GM21717 (cell line): ENCODE data around the gene C16orf96.

Source experiments
- ATAC-seq: cut with Tn5 transposase; IDR thresholded peaks from one replicate; pipeline ENCODE4 v1.9.1; 2021; ENCODE audit warnings: mild to moderate bottlenecking, moderate library complexity; ENCODE audit not compliant: unreplicated experiment

Gene C16orf96

DNA sequence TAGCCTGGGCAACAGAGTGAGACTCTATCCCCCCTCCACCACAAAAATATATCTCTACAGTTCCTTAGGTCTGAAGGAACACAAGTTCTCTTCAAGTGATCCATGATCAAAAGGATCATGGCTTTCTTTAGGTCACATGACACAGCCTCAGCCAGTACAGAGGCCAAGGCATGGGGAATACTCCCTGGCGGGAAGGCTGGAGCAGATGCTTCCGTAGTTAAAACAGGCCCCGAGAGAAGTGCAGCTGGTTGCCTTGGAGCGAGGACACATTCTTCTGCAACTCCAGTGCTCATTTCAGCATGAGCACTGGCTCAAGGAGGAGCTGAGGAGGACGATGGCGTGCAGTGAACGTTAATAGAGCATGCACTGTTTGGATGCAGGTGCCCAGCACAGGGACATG is 31.1 kb upstream of the C16orf96 start:
- no peak for ATAC-seq

DNA sequence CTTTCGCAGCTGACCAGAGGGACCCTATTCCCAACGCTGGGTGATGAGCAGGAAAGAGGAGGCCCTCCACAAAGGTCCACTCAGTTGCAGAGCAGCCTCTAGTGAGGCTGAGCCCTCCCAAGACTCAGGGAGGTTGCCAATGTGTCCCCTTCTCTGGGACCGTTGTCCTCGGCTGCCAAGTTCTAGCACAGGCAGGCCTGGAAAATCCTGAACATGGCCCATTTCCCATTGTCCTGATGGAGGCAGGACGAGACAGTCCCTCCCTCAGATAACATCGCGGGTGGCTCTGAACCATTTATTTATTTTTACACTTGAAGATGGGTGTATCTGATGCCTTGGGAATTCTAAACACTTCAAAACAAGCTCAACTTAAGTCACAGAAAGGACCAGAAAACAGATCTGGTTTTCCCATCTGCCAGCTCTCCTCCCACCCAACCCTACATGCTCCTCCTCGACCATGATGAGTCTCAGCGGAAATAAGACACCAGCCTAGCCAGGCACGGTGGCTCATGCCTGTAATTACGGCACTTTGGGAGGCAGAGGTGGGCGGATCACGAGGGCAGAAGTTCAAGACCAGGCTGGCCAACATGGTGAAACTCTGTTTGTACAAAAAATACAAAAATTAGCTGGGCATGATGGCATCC is 30.4 kb upstream of the C16orf96 start:
- no peak for ATAC-seq

DNA sequence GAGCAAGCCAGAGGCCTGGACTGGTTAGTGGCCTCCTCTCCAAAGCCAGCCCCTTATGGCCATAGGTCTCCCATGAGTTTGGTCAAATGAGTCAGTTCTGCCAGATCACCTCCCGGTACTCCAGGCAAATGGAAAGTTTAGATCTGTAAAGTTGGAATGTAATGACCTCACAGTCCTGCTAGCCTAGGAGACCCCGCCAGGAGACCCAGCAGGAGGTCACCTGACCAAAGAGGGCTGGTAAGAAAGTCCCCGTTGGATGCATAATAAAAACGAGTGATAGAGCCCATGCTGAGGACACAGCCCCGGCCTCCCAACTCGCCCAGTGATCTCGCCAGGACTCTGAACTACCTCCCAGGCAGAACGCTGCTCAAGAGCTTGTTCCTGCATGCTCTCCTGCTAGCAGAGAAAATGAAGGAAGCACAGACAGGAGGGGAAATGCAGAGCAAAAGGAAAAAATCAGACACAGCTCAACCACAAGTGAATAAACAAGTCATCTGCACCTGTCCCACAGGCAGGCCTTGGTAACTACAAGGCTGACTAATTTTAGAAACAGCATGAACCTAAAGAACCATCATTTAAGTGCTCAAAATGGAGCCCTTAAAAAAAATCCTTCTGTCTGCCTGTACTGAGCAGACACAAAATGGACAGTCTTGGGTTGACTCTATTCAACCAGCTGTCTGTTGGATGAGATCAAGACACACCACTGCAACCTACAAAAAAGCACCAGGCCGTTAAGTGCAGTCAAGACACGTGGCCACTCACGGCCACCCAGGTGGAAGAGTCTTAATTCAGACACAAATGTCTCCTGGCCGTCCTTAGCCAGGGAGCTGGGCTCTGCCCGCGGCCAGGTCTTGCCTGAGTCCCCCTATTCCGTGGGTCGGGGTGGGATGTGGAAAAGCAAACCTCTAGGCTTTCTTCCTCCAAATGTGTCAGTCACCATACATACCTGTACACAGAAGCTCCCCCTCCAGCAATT is 26.8 kb upstream of the C16orf96 start:
- no peak for ATAC-seq

DNA sequence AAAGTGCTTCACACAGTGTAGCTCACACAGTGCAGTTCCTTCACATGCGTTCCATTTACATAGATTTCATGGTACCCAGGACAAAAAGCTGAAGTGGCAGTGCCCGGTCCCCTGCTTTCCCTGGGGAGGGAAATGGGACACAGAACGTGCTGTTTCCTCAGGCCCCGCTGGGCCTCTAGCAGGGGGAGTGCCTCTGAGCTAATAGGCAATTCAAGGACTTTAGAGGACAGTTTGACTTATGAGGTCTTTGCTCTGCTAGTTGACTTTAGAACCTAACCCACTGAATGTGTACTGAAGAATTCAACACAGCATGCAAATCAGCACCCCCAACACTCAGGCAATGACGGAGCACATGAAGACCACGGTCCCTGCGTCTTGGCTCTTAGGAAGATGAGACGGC is 24.3 kb upstream of the C16orf96 start:
- ATAC-seq = no peak

DNA sequence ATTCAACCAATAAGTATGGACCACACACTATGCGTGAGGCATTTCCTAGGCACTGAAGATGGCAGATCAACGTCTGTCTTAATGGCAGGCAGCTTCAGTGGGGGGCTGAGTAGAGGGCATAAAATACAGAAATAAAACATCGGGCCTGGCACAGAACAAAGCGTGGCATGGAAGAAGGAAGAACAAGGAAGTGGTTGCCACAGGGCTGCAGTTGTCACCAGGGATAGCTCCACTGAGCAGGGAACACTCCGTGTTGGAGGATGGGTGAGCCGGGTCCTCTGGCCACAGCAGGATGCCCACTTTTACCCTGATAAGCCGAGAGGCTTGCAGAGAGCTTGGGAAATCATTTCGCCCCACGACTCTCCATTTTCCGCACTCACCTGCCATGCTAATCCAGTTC is 23.9 kb upstream of the C16orf96 start:
- no peak for ATAC-seq

DNA sequence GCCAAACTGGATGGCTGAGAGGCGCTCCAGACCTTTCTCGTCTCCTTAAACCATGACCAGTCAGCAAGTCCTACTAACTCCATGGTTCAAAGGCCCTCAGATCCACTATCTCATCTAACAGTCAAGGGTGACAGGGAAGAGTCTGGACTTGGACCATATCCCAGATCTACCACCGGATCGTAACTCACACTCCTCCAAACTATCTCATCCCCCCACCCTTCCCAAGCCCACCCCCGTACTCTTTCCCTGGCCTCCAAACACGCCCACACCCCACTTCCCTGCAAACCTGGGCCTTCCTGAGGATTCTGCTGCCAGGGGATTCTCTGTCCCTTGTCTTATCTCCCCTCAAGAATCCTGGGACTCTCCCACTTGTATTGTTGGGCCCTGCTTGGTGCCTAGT is 22.6 kb upstream of the C16orf96 start:
- no peak for ATAC-seq

DNA sequence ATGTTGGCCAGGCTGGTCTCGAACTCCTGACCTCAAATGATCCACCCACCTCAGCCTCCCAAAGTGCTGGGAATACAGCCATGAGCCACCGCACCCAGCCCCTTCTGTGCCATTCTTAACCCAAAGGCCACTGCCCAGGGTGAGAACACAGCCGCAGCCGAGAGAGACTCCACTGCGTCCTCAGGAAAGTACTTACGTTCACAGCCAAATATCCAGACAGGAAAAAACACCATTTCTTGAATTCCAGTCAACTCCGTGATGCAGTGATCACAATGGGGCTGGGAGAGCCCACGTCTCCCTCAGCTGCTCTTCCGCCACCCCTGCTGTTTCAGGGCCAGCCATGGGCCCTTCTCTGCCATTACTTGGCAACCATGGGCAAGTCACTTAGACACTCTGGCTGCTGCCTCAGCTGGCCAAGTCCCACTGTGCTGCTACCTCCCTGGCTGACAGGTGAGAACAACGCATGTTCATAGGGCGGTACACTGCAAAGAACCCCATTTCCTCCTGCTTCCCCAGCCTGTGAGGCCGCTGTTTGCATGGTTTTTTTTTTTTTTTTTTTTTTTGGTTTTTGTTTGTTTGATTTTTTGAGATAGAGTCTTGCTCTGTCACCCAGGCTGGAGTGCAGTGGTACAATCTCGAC is 21.9 kb upstream of the C16orf96 start:
- ATAC-seq = no peak

DNA sequence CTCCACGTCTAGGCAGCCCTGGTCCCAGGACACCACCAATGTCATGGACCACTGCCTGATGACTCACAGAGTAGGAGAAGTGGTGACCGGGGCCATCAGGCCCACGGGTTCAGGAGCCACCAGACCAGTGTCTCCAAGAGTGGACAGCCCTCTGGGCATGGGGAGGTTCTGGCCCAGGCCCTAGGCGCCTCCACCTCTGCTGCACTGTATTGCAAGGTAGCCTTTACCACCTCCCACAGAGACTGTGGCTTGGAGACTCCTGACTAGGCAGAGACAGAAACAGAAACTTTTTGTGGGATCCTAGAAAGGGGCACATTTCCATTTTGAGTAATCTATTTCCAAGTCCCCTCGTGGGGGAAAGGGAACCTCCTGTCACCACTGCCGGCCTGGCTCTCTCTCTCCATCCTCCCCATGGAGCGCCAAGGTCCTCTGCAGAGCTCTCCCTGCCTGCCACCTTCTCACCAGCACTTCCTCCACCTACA is 20.5 kb upstream of the C16orf96 start:
- ATAC-seq = no peak

DNA sequence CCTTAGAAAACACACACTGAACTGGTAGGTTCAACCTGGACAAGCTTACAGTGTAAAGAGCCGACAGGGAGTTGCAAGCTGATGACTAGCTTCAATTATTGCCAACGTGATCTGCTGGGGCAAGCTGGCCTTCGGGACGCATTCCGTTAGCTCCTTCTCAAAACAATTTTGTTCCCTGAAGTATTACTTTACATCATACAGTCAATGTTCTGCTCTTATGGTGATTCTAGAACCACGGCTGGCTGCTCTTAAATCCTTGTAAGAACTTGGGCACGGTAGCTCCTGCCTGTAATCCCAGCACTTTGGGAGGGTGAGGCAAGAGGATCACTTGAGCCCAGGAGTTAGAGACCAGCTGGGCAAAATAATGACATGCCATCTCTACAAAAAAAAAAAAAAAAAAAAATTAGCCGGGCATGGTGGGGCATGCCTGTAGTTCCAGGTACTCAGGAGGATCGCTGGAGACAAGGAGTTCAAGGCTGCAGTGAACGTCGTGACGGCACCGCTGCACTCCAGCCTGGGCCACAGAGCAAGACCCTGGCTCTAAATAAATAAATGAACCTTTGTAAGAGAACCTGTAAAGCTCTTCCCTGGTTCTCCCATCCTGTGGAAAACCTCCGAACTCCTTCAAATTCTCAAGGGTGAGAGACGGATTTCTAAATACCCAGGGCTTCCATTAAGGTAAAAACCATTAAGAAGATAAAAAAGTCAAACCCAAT is 19.6 kb upstream of the C16orf96 start:
- ATAC-seq = no peak

DNA sequence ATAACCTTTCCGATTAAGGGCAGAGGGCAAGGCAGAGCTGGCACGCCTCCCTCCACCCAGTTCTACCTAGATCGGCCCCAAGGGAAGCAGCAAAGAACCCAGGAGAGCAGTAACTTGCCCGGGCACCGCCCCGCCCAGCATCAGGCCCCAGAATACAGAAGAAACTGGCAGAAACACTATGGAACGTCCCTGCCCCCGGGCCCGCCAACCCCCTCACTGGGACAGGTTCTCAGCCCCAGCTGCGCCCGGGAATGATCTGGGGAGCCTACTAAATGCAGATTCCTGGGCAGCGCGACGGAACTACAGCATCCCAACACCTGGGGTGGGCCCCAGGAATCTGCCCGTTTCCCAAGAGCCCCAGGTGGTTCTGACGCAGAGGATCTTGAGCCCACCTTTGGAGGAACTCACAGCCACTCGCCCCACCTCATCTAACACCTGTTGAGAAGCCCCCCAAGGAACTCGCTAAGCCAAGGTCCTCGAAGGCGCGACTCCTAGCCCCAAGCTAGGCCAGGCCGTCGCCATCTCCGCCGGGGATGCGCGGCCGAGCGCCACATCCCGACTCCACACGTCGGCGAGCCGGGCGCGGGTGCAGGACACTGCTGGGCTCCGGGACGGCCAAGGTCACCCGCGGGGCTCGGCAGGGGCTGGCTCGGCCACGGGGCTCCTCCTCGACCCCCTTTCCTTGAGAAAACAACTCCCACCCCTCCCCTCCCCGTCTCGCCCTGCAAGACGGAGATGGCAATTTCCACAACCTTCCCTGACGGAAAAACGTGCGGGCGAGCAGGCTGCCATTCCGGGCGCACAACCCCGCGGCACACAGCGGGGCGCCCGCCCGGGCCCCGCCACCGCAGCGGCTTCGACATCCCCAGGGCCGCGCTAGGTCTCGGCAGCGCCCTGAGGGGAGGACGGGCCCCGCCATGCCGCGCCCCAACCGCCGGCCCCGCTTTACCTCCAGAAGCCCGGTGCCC is 18.5 kb upstream of the C16orf96 start:
- ATAC-seq = no peak

DNA sequence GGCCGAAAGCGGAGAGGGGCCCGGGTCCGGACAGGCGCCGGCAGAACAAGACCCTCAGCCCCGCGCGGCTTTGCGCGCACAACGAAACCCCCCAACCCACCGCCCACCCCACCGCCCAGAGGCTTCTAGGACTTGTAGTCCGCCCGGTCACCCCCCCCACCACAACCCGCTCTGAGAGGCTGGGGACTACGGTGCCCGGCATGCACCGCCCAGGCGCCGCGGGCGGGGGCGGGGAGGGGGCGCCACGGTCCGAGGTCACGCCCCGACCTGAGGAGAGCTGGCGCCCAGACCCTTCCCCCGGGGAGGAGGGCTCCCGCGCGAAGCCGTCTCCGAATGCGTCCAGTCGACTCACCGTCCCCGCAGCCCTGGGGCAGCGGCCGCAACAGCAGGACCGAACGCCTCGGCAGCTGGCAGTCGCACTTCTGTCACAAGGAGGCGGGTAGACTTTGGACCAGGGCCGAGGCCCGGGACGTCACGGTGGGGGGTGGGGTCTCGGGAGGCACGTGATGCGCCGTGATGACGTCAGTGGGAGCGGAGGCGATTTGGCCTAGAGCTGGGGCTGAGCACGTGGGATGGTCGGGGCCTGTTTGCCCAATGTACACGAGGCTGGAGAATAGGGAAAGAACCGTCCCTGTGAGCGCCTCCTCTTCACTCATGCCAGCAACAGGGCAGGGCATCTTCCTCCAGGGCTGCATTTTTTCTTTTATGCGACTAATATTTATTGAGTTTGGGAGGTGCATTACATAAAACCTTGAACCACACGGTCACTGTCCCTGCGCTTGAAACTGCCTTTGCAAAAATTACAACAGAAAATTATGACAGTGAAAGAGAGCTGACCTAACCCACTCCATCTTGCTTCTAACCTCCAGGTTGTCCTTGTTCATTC is 17.5 kb upstream of the C16orf96 start, which contains the start of gene CDIP1:
Gene CDIP1, minus strand, starts transcription at position 424 of the 886 bp plus-strand sequence. CDS start 24,643 bp downstream, outside the sequence.
- peak; percentile 74 for ATAC-seq

DNA sequence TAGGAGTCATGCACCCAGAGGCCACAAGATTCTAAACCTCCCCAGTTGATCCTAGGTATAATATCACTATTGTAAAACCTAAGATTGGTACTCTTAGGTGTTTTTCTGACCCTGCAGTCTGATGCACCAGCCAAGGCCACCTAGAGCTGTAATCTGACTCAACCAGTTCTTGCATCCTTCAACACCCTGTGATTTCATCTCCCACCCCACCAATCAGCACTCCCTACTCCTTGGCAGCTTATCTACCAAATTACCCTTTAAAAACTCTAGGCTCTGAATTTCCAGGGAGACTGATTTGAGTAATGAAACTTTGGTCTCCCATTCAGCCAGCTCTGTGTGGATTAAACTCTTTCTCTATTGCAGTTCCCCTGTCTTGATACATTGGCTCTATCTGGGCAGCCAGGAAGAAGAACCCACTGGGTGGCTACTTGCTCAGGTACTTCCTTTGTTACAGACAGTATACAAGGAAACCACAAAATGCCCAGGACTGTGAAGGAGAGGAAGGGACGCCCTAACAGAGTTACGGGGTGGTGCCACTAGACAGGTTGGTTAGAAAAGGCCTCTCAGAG is 16.3 kb upstream of the C16orf96 start:
- ATAC-seq = no peak

DNA sequence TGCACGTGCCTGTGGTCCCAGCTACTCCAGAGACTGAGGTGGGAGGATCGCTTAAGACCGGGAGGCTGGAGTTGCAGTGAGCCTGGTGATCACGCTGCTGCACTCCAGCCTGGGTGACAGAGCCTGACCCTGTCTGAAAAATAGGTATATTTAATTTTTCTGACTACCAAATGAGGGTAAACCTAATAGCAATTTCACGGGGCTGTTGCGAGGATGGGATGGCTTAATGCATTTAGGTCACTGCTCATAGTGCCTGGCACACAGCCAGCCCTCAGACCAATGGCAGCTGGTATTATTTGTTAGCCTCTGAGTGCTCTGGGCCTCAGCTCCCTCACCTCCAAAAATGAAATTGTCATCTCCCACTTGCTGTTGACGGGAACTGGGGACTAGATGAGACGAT is 11.7 kb upstream of the C16orf96 start:
- ATAC-seq = no peak

DNA sequence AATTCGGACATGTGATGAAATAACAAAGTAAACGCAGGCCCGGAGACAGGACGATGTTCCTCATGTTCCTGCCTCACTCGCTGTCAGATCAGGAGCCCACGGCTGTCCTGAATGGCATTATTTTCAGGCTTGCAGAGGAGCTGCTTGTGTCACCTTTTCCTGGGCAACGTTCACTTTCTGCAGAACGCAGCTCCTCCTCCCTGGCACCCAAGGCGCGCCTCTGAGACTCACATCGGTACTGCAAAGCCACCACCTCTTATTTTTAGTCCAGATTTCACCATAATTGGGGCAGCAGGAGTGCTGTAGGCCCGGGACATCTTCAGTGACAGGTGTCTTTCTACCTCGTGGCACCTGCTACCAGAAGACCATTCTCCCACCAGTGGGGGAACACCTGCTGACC is 8.0 kb upstream of the C16orf96 start:
- ATAC-seq = no peak

DNA sequence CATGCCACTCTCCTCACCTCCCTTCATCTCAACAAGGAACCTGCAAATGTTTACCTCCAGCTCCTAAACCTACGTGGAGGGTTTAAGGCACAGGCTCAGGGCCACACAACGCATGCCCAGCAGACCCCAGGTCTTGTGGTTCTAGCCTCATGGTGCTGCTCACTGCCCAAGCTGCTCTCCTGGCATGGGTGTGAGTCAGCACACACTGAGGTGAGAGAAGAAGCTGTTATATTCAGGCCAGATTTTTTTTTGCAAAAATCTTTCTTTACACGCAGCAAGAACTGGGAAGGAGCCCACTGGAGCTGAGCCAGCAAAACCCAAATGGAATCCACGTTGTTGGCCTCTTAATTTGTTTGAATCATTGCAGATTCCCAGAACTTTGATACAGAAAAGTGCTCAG is 5.5 kb upstream of the C16orf96 start:
- no peak for ATAC-seq

DNA sequence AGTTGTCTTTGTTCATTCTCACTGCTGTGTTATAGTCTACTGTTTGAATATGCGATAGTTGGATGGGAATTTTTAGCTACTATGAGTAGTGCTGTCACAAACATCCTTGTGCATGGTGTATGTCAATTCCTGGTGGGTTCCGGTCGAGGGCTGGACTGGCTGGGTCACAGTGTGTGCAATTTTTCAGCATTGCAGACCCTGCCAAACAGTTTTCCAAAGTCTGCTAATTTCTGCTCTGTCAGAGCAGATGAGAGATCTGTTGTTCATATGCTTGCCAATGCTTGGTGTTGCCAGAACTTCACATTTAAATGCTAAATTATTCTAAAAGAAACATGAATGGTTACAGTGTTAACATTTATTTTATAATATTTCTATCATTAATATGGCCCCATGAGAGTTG is 3.6 kb upstream of the C16orf96 start:
- ATAC-seq = no peak

DNA sequence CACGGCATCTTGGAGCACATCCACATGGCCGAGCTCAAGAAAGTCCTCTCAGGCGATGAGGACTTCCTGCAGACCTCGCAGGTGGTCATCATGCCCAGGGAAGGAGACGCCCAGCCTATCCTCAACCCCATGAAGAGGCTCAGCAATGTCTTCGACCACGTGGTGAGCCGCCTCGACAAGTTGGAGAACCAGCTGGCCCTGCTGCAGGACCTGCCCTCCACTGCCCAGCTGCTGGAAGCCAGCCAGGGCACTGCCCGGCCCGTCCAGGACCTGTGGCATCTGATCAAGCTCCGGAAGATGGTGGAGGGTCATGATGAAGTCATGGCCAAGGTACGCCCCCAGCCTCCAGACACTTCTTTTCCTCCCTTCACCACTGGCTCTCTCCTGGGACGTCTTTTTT is 440 bp downstream of the C16orf96 start:
- ATAC-seq = no peak

DNA sequence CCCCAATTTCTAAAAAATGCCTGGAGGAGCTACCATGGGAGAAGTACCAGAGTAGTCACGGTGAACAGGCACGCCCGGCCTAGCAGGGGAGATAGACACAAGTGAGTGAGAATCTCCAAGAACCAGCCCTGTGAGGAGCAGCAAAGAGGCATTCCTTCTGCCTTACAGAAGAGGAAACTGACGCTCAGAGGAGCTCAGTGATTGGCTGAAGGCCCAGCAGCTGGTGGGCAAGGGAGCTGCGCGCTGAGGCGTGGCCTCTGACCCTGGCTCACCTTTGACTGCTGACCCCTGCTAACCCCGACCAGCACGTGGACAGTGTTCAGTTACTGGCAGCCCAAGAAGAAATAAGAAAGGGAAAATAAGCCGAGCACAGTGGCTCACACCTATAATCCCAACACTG is 1.8 kb downstream of the C16orf96 start:
- ATAC-seq = no peak
